Stimulated activated CD8-positive, alpha-beta memory T cell treated with anti-CD3 and anti-CD28 coated beads, Interleukin-15, amount 100 ng/mL, for 48 hours (primary cell): ENCODE measurements around the gene TMEM30A.

Source experiments
- DNase-seq, 2 donors: peaks; one replicate each; pipeline ENCODE4 v3.0.0-alpha.2; 2020; ENCODE audit warnings: low read depth in 2 of 2

TMEM30A gene

DNA sequence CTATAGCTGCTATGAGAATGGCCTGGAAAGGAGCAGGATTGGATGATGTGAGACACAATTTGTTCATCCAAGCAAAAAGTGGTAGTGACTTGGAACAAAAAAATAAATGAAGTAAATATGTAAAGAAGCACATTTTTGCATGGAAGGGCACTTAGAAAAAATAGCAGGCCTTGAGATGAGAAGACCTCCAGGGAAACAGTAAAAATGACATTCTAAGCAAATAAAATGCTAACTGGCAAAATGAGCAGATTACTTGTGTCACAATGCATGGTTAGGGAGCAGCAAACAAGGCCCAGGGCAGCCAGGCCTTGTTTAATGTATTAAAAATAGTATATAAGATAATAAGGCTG, 21.2 kb downstream of the TMEM30A start:
- DNase-seq, result no peak

GRCh38 chr6:75262716-75263400, 21.7 kb downstream of the TMEM30A start:
- no peak for DNase-seq

DNA sequence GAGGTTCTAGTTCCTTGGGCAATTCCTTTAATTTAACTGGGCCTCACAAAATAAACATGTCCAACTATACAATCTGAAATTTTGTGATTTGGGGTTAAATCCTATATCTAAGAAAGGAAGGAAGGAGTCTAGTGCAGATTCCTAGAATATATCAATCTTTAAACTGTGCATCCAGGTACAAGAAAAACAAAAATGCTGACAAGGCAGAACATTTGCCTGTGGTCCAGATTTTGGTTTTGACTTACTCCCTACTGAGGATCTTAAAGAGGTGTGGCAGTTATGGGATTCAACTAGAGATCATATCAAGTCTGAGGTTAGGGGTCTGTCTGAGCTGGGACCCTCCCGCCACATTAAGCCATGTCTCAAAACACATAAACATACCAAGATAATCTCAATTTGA, 23.3 kb downstream of the TMEM30A start:
- no peak for DNase-seq

- DNase-seq, result no peak
Observed at GRCh38 chr6:75257343-75258087, 27.1 kb downstream of the TMEM30A start.

GRCh38 chr6:75250552-75250951, 34.0 kb downstream of the TMEM30A start:
- DNase-seq, result no peak

DNA sequence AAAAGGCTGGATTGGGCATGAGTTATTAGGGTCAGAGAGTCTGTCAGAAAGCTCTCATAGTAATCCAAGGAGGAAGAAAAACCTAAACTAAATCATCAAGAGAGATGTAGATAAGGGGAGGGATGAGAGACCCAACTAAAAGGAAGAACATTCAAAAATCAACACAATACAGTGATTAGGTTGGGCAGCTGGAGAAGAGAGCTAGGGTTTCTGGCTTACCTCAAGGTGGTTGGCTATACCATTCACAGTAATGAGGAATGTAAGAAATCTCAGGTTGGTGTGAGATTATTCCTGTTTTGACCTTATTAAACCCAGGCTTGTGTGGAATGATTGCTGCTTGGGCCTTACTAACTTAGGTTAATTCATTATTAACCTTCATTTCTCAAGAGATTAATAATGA, 34.8 kb downstream of the TMEM30A start:
- DNase-seq, result no peak

- DNase-seq, result no peak
Observed at GRCh38 chr6:75246386-75246785, 38.2 kb downstream of the TMEM30A start.

DNA sequence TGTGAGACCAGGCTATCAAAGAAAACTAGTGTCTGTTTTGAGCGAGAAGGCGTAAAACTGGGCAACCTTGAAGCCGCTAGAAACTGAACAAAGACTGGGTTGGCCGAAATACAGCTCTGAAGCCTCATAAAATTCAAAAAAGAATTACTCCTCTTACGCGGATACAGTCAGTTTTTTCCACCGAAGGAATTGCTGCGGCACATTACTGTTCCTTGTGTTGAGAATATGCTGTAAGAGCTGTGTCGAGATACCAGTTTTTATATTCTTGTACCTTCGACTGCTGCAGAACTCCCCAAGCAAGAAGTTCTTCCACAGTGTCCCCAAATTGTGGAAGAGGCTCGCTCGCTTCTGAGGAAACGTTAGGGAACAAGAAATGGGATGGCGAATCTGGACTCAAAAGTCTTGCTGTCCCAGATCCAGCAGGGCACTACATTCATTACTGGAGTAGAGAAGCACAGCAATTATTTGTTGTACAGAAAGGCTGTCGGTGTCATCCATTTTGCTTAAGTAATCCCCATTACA, 40.5 kb downstream of the TMEM30A start:
- DNase-seq, result no peak

- DNase-seq, result peak; percentile 73 to 79
Observed at GRCh38 chr6:75243333-75244062, 41.1 kb downstream of the TMEM30A start, which contains the start of gene COX7A2. TSS of gene COX7A2 (minus strand) at chr6:75243801. CDS start at chr6:75243734, 67 bp downstream.

GRCh38 chr6:75236630-75237029, 48.0 kb downstream of the TMEM30A start:
- DNase-seq, result no peak

DNA sequence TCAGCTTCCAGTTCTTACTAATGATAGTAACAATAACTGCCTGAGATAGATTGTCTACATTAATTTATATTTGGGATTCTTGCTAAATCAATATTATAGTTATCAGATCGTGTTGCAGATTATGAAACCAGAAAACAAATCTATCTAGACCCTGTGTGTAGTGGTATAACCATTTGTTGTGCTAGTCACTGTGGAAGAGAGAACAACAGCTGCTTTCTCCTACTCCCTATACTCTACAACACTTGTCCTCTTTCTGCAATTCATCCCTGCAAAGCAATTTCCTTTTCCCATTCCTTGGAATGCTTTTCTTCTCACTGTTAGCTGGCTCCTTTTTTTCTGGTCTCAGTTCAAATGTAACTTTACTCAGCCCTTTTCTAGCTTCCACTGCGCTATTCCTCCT, 49.3 kb downstream of the TMEM30A start:
- no peak for DNase-seq

DNA sequence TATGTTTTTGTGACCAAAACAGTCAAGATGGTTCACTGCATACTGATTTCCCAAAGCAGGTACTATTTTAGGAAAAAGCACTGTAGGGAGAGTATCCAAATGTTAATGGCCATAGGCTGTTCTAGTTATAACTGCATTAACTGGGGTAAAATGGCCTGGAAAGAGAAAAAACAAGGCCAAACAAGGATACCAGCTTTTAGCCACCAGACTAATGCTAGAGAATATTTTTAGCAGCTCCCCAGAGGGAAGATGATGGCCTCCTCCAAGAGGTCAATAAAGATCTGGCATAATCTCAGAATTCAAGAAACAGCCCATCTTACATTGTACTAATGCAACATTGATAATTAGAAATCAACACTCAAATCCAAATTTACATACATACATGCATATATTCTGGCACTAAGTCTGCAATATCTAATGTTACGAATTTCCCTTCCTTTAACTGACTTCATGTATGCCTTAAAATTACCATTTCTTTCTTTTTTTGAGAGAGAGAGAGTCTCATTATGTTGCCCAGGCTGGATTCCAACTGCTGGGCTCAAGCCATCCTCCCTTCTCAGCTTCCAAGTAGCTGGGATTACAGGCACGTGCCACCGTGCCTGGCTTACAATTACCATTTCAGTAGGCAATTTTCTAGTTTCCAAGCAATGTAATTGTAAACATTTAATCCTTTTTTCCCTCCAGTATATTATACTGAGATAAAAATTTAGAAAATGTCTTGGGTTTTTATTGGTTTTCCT, 50.3 kb downstream of the TMEM30A start:
- DNase-seq, result no peak

DNA sequence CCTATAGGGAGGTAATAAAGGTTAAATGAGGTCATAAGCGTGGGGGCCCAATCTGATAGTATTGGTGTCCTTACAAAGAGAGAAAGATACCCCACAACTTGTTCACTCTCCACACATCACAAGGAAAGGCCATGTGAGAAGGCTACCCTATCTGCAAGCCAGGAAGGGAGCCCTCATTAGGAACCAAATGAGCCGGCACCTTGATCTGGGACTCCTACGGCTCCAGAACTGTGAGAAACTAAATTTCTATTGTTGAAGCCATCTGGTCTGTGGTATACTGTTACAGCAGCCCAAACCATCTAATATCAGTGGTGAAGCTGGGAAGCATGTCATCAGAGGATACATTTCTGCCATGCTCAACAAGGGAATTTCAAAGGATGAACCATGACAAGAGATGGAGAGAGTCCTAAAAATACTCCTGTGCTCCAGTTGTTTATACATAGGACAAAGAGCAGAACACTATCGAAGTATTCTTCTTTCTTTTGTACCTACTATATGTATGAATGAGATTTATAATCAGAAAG, 51.4 kb downstream of the TMEM30A start:
- no peak for DNase-seq

- DNase-seq, result no peak
Observed at GRCh38 chr6:75230484-75231325, 53.9 kb downstream of the TMEM30A start.

DNA sequence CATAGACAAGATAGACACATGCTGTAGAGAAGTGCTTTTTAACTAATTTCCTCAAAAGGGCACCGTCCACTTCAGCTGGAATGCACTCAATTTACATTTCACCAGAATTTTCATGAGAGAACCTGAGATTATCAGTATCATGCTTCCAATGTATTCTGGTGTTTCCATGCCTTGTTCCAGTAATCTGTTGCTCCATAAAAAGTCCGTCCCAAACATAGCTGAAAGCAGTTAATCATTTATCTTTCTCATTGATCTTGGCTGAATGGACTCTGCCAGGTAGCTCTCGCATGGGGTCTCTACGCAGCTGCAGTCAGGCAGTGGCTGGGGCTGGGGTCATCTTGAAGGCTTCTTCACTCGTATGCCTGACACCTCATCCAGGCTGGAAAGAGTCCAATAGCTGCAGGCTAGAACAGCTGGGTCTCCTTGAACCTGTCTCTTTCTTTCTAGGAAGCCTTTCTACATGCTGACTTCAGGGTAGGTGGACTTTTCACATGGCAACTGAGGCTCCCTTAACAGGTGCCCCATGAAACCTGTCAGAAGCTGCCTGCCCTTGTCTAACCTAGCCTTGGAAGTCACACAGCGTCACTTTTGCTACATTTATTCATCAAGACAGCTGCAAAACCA, 60.2 kb downstream of the TMEM30A start:
- DNase-seq, result no peak

DNA sequence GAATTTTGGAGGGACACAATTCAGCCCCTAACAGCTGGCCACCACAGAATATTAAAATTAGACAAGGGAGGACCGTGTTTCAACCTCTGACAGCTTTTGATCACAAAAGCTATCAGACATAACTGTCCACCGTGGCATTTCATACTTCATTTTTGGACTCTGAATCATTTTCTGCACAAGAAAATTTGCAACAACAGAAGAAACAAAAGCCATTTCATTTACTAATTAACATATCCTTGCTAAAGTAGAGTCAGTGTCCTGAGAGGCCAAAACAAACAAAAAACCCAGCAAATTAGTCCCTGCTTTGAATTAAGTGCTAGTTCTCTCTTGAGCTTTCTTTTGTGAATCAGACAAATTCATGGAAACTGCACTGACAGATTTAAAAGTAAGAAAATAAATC, 61.2 kb downstream of the TMEM30A start:
- DNase-seq, result no peak

- DNase-seq, result no peak
Observed at GRCh38 chr6:75222261-75222660, 62.3 kb downstream of the TMEM30A start.

GRCh38 chr6:75221116-75221515, 63.5 kb downstream of the TMEM30A start:
- DNase-seq, result no peak

GRCh38 chr6:75220357-75220756, 64.2 kb downstream of the TMEM30A start:
- no peak for DNase-seq

- DNase-seq, result no peak
Observed at GRCh38 chr6:75219263-75219662, 65.3 kb downstream of the TMEM30A start.
